ENCODE results near the gene ZNF783.
"Not testable (repeated sequence)": the region's sequence is repeated elsewhere in the genome, so short reads cannot be mapped to it uniquely, and the experiment has no call there.

The ZNF783 gene

DNA sequence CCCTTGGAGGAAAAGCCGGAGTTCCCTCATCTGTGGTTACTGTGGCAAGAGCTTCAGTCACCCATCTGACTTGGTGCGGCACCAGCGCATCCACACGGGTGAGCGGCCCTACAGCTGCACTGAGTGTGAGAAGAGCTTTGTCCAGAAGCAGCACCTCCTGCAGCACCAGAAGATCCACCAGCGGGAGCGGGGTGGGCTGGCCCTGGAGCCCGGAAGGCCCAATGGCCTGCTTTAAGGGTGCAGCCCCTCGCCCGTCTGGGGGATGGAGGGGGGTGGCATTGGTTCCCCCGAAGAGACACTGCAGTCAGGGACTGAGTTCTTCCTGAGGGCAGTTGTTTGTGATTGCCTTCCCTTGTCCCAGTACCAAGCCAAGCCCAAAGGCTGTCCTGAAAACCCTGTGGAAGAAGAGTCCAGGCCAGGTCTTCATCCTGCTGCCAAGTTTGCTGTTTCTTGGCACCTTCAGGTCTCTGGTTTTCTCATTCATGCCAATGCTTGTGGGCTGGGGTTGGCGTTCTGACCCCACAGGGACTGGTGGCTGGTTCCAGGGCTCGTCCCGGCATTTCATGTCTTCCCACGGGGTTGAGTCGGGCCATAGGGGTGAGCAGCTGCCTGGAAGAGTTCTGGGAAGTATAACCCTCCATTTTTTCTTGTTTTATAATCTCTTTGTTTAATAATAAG, 7.7 kb upstream of the ZNF783 start:
- Mint-ChIP-seq H3K9me3 (no peaks in the 10 kb centered on the region), H3K4me3 (no peak overlapping the region), H3K36me3 (peaks cover 68% of the 10 kb centered on the region), H3K4me1 (peaks cover 2% of the 10 kb centered on the region), H3K27ac (no peak overlapping the region)
- ATAC-seq (no peak), DNase-seq (ENCODE audit: low spot score in 2 of 2) (no peak)

GRCh38 chr7:149255174-149255573, 6.8 kb upstream of the ZNF783 start:
- Mint-ChIP-seq H3K27ac (no peak overlapping the region), H3K4me1 (no peaks in the 10 kb centered on the region), H3K4me3 (no peak overlapping the region), H3K36me3 (peaks cover 60% of the 10 kb centered on the region), H3K9me3 (no peaks in the 10 kb centered on the region)
- DNase-seq (ENCODE audit: low spot score in 2 of 2) (no peak), ATAC-seq (no peak)

DNA sequence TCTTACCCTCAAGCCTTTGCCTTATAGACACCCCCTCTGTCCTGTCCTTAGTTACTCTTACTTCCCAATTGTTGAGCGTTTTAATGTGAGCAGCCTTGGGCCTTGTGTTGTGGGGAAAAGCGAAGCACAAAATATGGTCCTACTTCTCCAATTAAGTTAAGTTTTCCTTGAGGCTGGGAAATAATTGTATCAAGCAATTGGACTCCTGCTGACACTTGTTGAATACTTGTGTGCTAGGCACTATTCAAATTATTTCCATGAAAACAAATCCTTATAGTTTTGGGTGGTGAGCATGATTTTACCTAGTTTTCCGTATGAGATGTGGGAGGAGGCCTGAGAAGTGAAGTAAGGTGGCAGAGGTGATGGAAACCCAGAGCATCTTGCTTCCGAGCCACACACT, 5.4 kb upstream of the ZNF783 start:
- ATAC-seq, result no peak
- Mint-ChIP-seq H3K4me1 (peaks cover 14% of the 10 kb centered on the region), H3K36me3 (peaks cover 50% of the 10 kb centered on the region), H3K9me3 (no peaks in the 10 kb centered on the region), H3K27ac (peak overlapping the region; percentile 27), H3K4me3 (no peak overlapping the region)
- no peak for DNase-seq (ENCODE audit: low spot score in 2 of 2)

- Mint-ChIP-seq H3K9me3 (no peaks in the 10 kb centered on the region), H3K27ac (peak overlapping the region; percentile 27), H3K36me3 (peaks cover 47% of the 10 kb centered on the region), H3K4me3 (no peak overlapping the region), H3K4me1 (peaks cover 17% of the 10 kb centered on the region)
- ATAC-seq (no peak), DNase-seq (ENCODE audit: low spot score in 2 of 2) (no peak)
Measured at GRCh38 chr7:149257146-149257545, 4.8 kb upstream of the ZNF783 start.

DNA sequence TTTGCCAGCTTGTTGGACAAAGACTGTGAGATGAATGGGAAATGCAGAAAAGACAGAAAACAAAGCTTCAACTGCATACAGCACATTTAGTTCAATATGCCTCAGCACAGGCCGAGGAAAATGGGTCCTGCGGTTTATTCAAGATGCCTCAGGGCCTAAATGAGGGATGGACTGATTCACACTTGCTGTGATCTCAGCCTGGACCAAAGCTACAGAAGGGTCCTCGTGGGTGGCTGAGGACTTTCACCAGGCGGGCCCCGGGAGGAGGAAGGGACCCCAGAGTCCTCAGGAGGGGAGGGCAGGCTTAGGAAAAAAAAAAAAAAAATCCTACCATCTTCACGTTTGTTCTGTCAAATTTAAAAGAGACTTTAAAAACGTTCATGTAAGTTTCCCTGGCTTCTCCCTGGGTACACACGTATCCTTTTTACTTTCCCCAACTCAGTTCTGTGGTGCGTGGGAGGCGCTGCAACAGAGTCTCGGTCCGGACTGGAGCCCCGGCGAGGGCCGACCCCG, 624 bp upstream of the ZNF783 start:
- peak in 1 of 2 donors; percentile 16 for DNase-seq (ENCODE audit: low spot score in 2 of 2)
- ATAC-seq, result peak; percentile 66
- peak overlapping the region; percentile 96 for H3K27ac Mint-ChIP-seq
- no peaks in the 10 kb centered on the region for H3K9me3 Mint-ChIP-seq
- peaks cover 27% of the 10 kb centered on the region for H3K36me3 Mint-ChIP-seq
- H3K4me1 Mint-ChIP-seq, result peaks cover 43% of the 10 kb centered on the region
- peak overlapping the region; percentile 81 for H3K4me3 Mint-ChIP-seq

GRCh38 chr7:149266451-149266850, 4.5 kb downstream of the ZNF783 start:
- no peak for ATAC-seq
- Mint-ChIP-seq H3K4me3 (no peak overlapping the region), H3K4me1 (peaks cover 30% of the 10 kb centered on the region), H3K36me3 (peaks cover 75% of the 10 kb centered on the region), H3K9me3 (no peaks in the 10 kb centered on the region), H3K27ac (peak overlapping the region; percentile 90)
- no peak for DNase-seq (ENCODE audit: low spot score in 2 of 2)

- H3K4me1 Mint-ChIP-seq, result peaks cover 26% of the 10 kb centered on the region
- peaks cover 84% of the 10 kb centered on the region for H3K36me3 Mint-ChIP-seq
- no peak overlapping the region for H3K4me3 Mint-ChIP-seq
- H3K27ac Mint-ChIP-seq, result no peak overlapping the region
- no peaks in the 10 kb centered on the region for H3K9me3 Mint-ChIP-seq
- DNase-seq (ENCODE audit: low spot score in 2 of 2) (no peak), ATAC-seq (no peak)
Measured at GRCh38 chr7:149267733-149268132, 5.7 kb downstream of the ZNF783 start.

- not testable (repeated sequence) for H3K27ac Mint-ChIP-seq
Measured at GRCh38 chr7:149274424-149274823, 12.4 kb downstream of the ZNF783 start.

GRCh38 chr7:149277871-149278270, 15.9 kb downstream of the ZNF783 start:
- no peak overlapping the region for H3K4me3 Mint-ChIP-seq
- H3K27ac Mint-ChIP-seq, result peak overlapping the region; percentile 72
- H3K36me3 Mint-ChIP-seq, result peaks cover 81% of the 10 kb centered on the region
- DNase-seq (ENCODE audit: low spot score in 2 of 2) (no peak), ATAC-seq (no peak)
- H3K9me3 Mint-ChIP-seq, result no peaks in the 10 kb centered on the region
- peaks cover 6% of the 10 kb centered on the region for H3K4me1 Mint-ChIP-seq

More at GRCh38 chr7:149274424-149274823, 12.4 kb downstream of the ZNF783 start:
- H3K36me3 Mint-ChIP-seq, result peaks cover 100% of the 10 kb centered on the region
- H3K4me1 Mint-ChIP-seq; H3K9me3 Mint-ChIP-seq; H3K4me3 Mint-ChIP-seq; DNase-seq (ENCODE audit: low spot score in 2 of 2); ATAC-seq: not testable (repeated sequence)

DNA sequence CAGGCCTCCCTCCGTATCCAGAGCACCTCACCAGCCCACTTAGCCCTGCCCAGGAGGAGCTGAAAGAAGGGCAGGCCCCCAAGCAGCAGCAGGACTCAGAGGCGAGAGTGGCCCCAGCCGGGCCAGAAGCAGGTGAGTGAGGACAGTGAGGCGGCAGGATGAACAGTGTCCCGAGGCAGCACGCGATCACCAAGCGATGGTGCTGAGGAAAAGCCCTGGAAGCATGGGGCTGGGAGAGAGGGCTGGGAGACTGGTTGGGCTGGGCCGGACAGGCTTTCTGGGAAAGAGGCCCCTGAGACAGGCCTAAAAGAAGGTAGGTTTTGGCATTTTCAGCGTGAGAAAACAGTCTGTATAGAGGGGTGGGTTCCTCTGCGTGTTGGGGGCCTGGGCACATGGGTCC, 16.4 kb downstream of the ZNF783 start:
- Mint-ChIP-seq H3K9me3 (no peaks in the 10 kb centered on the region), H3K27ac (peak overlapping the region; percentile 72), H3K36me3 (peaks cover 76% of the 10 kb centered on the region), H3K4me3 (no peak overlapping the region), H3K4me1 (peaks cover 6% of the 10 kb centered on the region)
- no peak for DNase-seq (ENCODE audit: low spot score in 2 of 2)
- ATAC-seq, result no peak

- H3K36me3 Mint-ChIP-seq, result peaks cover 68% of the 10 kb centered on the region
Measured at GRCh38 chr7:149279111-149279743, 17.2 kb downstream of the ZNF783 start.

GRCh38 chr7:149280151-149280550, 18.2 kb downstream of the ZNF783 start:
- no peak overlapping the region for H3K4me3 Mint-ChIP-seq
- H3K27ac Mint-ChIP-seq, result no peak overlapping the region
- no peaks in the 10 kb centered on the region for H3K9me3 Mint-ChIP-seq
- peaks cover 64% of the 10 kb centered on the region for H3K36me3 Mint-ChIP-seq
- no peak for DNase-seq (ENCODE audit: low spot score in 2 of 2)
- no peak for ATAC-seq
- H3K4me1 Mint-ChIP-seq, result peaks cover 13% of the 10 kb centered on the region

More at GRCh38 chr7:149279111-149279743, 17.2 kb downstream of the ZNF783 start:
- Mint-ChIP-seq H3K9me3 (no peaks in the 10 kb centered on the region), H3K4me1 (peaks cover 9% of the 10 kb centered on the region), H3K27ac (no peak overlapping the region), H3K4me3 (no peak overlapping the region)
- no peak for DNase-seq (ENCODE audit: low spot score in 2 of 2)
- no peak for ATAC-seq

DNA sequence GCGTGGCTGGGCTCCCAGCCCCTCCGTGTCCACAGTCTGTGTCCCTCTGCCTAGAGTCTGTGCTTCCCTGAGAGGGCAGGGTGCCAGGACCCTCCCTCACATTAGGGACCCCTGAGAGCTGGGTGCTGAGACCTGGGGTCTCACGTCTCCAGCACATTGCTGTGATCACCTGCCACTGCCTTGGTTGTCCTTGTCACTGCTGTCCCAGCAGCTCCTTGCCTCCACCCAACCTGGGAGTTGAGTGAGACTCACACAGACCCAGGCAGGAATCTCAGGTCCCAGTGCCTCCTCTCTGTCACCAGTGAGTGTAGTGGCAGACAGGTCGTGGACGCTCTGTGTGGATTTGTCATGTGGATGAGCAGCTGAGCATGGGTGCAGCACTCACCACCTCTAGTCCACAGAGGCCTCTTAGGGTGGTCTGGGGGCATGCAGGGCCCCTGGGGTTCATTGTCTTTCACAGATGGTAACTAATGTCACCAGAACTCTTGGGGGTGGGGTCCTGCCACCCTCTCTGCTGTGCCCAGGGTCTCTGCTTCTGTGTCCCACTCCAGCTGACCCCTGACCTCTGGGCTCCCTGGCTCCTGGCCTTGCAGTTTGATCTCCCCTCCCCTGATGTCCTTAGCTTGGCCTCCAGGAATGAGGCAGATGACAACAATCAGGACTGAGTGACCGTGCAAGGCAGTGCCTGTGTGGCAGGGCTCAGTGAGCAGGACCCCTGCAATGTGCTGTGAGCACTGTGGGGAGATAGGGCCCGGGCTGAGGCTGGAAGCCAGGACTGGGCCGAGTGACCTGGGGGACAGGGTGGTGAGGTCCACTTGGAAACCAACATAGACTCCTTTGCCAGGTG, 18.9 kb downstream of the ZNF783 start:
- peak overlapping the region; percentile 12 for H3K27ac Mint-ChIP-seq
- H3K36me3 Mint-ChIP-seq, result peaks cover 64% of the 10 kb centered on the region

GRCh38 chr7:149281508-149282330, 19.7 kb downstream of the ZNF783 start:
- Mint-ChIP-seq H3K9me3 (no peaks in the 10 kb centered on the region), H3K27ac (peak overlapping the region; percentile 12), H3K36me3 (peaks cover 55% of the 10 kb centered on the region), H3K4me1 (peaks cover 29% of the 10 kb centered on the region), H3K4me3 (no peak overlapping the region)
- DNase-seq (ENCODE audit: low spot score in 2 of 2), result no peak
- no peak for ATAC-seq

More for the DNA sequence above, 18.9 kb downstream of the ZNF783 start:
- Mint-ChIP-seq H3K4me3 (no peak overlapping the region), H3K9me3 (no peaks in the 10 kb centered on the region), H3K4me1 (peaks cover 20% of the 10 kb centered on the region)
- DNase-seq (ENCODE audit: low spot score in 2 of 2) (no peak), ATAC-seq (no peak)

- H3K4me3 Mint-ChIP-seq, result no peak overlapping the region
- H3K27ac Mint-ChIP-seq, result peak overlapping the region; percentile 29
- H3K4me1 Mint-ChIP-seq, result peaks cover 35% of the 10 kb centered on the region
- DNase-seq (ENCODE audit: low spot score in 2 of 2), result no peak
- no peak for ATAC-seq
- no peaks in the 10 kb centered on the region for H3K9me3 Mint-ChIP-seq
- peaks cover 50% of the 10 kb centered on the region for H3K36me3 Mint-ChIP-seq
Measured at GRCh38 chr7:149282331-149282655, 20.3 kb downstream of the ZNF783 start.

Measured in stimulated activated effector memory CD8-positive, alpha-beta T cell treated with anti-CD3 and anti-CD28 coated beads, Interleukin-12 subunit alpha, Interleukin-12 subunit beta, amount 100 ng/mL, for 72 hours (primary cell).